AG10803 (cell line): ENCODE measurements around the gene NDC80.
A peak's percentile ranks its signal among the peaks of the same experiment; 100 is the strongest.

Experiments used
- DNase-seq: peaks from one replicate; pipeline ENCODE4 v3.0.0; 2010; ENCODE audit warnings: low read depth
- H3K4me3 ChIP-seq: 2 replicates; pipeline ENCODE4 v1.5.1; 2011; ENCODE audit warnings: mild to moderate bottlenecking, low read length, control low read depth
- TF ChIP-seq, protein P1 (sequence below): conservative IDR thresholded peaks from 2 replicates; pipeline ENCODE4 v1.5.1; 2011; ENCODE audit warnings: mild to moderate bottlenecking, low read length, control low read depth, inconsistent platforms

Gene NDC80

DNA sequence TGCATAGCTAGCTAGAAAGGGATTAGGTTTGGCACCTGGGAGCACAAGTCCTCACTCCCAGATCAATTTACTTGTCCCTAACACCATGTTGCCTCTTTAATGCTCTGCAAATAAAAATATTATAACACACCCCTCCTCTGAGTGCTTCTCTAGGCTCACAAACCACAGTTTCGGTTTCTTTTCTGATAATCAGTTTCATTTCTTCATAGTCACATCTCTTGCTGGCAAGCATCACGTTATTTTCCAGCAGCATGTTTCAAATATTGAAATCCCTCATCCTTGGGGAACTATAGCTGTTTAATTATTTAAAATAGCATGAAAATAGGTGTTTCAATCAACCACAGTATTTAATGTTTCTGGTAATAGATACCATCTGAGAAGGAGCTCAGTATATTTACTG is 70.3 kb downstream of the NDC80 start:
- H3K4me3 ChIP-seq, result 0 out of 2 replicates have a peak overlapping the region, but pooled peaks have one; percentile 14
- TF ChIP-seq, protein P1, sequence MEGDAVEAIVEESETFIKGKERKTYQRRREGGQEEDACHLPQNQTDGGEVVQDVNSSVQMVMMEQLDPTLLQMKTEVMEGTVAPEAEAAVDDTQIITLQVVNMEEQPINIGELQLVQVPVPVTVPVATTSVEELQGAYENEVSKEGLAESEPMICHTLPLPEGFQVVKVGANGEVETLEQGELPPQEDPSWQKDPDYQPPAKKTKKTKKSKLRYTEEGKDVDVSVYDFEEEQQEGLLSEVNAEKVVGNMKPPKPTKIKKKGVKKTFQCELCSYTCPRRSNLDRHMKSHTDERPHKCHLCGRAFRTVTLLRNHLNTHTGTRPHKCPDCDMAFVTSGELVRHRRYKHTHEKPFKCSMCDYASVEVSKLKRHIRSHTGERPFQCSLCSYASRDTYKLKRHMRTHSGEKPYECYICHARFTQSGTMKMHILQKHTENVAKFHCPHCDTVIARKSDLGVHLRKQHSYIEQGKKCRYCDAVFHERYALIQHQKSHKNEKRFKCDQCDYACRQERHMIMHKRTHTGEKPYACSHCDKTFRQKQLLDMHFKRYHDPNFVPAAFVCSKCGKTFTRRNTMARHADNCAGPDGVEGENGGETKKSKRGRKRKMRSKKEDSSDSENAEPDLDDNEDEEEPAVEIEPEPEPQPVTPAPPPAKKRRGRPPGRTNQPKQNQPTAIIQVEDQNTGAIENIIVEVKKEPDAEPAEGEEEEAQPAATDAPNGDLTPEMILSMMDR, result no peak
- no peak for DNase-seq

DNA sequence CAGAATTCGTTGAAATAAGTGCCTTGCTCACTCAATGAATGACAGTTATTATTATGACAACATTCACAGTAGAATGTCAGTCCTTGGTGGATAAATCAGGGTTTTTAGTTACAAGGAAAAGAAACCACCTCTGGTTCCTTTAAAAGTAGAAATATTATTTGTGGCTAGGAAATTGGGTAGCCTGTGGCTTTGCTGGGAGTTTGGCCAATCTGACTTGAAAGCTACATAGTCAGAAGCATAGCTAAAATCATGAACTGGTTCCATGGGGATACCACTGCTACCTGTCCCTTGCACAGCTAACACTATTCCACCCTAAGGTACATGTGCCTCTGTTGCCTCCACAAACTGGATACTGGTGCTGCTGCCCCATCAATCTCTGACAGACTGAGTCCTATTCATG is 71.4 kb downstream of the NDC80 start:
- H3K4me3 ChIP-seq, result no peak overlapping the region
- TF ChIP-seq, protein P1, result no peak
- DNase-seq, result no peak

DNA sequence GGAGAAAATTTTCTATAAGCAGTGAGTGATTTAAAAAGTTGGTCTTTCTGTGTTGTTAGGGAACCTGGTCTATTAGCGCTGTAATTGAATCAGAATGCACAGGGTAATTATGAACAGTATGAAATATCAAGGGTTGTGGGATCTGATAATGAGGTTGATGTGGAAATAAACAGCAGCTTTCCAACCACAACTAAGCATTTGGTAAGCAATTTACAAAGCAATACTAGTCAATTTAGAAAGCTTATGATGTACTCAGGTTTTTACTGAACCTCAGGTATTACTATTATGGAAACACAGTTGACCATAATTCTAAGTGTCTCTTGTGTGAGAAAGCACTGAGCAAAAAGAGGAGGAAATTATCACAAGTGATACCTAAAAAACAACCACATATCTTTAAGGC is 73.2 kb downstream of the NDC80 start:
- H3K4me3 ChIP-seq, result no peak overlapping the region
- TF ChIP-seq, protein P1, result no peak
- DNase-seq, result no peak

DNA sequence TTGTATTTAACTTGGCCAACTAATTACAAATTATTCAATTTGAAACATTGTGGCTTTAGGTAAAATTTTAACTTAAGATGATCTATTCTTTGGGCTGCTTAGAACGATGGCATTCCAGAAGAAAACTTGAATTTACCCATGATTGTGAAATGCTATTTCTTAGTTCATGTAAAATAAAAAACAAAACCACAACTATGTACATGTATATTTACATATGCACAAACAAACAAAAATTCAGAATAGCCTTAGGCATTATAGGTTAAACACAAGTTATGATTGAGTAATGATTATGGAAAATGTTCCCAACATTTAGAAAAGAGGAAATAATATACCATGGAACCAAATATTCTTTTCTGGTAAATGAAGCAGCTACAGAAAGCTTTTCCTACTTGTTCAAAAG is 80.6 kb downstream of the NDC80 start:
- H3K4me3 ChIP-seq, result no peak overlapping the region
- TF ChIP-seq, protein P1, result no peak
- DNase-seq, result no peak

DNA sequence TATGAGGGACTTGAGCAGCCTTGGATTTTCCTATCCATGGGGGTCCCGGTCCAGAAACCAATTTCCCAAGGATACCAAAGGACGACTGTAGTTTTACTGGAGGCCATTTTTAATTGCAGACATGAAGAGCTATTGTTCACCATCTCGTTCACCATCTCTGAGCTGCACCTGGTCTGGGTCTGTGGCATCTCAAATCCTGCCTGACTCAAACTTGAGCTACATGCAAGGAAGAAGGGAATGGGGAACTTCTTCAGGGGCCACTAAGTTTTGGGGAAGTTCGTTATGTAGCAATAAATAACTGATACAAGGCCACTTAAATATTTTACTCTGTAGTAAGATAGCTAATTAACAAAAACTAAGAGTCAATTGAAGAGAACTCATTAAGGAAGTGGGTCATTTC is 82.1 kb downstream of the NDC80 start:
- no peak overlapping the region for H3K4me3 ChIP-seq
- DNase-seq, result no peak
- TF ChIP-seq, protein P1, result no peak

DNA sequence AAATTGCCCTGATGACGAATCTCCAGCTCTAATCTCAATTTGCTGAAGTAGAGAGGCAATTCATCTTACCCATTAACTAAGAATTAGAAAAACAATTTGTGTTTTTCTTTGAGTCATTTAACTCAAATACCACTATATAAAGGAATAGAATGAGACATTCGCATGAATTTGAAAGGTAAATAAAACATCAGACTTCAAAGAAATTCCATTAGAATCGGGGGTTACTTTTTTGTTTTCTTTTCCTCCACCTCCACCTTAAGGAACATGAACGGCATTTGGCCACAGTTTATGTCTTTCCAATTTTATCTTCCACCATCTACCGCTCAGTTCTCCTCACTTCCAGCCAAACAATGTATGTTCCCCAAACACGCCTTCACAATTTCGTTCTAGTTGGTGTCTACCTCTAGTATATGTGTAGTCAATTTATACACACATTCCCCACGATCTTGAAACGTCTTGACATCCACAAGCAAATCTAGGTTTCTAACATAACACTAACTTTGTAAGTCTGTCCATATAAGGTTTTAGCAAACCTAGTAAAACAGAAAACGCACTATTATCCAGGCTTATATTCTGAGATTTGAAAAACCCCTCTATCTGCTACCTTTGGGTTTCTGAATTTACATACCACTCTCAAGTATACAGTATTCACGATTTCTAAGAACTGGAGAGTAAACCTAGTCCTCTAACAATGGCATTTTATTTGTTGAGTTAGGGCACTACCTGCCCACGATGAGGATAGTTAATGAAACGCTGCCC is 83.0 kb downstream of the NDC80 start:
- H3K4me3 ChIP-seq, result peak overlapping the region; percentile 89
- TF ChIP-seq, protein P1, result no peak
- DNase-seq, result no peak

DNA sequence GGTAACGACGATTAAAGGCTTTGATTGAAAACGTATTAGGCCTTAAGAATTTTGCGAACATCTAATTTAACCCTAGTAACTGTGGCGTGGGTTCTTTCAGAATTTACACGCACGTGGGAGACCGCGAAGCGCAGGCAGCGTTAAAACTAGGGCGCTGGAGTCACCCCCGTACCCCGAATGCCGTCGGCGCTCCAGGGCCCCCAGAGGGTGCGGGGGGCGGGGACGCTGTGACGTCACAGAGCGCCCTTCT is 83.5 kb downstream of the NDC80 start:
- peak overlapping the region; percentile 89 for H3K4me3 ChIP-seq
- DNase-seq, result no peak
- TF ChIP-seq, protein P1, result no peak
